GM21360 (cell line): ENCODE results near the gene SERINC1.

ENCODE experiments used
- ATAC-seq: cut with Tn5 transposase; IDR thresholded peaks from one replicate; pipeline ENCODE4 v1.9.1; 2021; ENCODE audit warnings: mild to moderate bottlenecking, moderate library complexity; ENCODE audit not compliant: unreplicated experiment

Gene SERINC1

GRCh38 chr6:122438975-122439374, 32.6 kb downstream of the SERINC1 start:
- no peak for ATAC-seq

GRCh38 chr6:122432816-122433215, 38.8 kb downstream of the SERINC1 start:
- ATAC-seq: peak; percentile 89

- no peak for ATAC-seq
Measured at GRCh38 chr6:122431780-122432179, 39.8 kb downstream of the SERINC1 start.

- ATAC-seq: no peak
Measured at GRCh38 chr6:122429323-122429722, 42.3 kb downstream of the SERINC1 start.

GRCh38 chr6:122428781-122429180, 42.8 kb downstream of the SERINC1 start:
- no peak for ATAC-seq

GRCh38 chr6:122426597-122426996, 45.0 kb downstream of the SERINC1 start:
- ATAC-seq: no peak

GRCh38 chr6:122423734-122424133, 47.9 kb downstream of the SERINC1 start:
- ATAC-seq: no peak

GRCh38 chr6:122422614-122423267, 48.9 kb downstream of the SERINC1 start:
- ATAC-seq: peak; percentile 94

GRCh38 chr6:122422003-122422402, 49.6 kb downstream of the SERINC1 start:
- ATAC-seq: no peak

GRCh38 chr6:122416825-122417224, 54.8 kb downstream of the SERINC1 start:
- ATAC-seq: no peak

- no peak for ATAC-seq
Measured at GRCh38 chr6:122412001-122412400, 59.6 kb downstream of the SERINC1 start.

GRCh38 chr6:122408702-122409458, 62.7 kb downstream of the SERINC1 start:
- ATAC-seq: no peak

GRCh38 chr6:122408240-122408639, 63.4 kb downstream of the SERINC1 start:
- no peak for ATAC-seq

- ATAC-seq: no peak
Measured at GRCh38 chr6:122407712-122408111, 63.9 kb downstream of the SERINC1 start.

- no peak for ATAC-seq
Measured at GRCh38 chr6:122406187-122406586, 65.4 kb downstream of the SERINC1 start.

- no peak for ATAC-seq
Measured at GRCh38 chr6:122405417-122405816, 66.2 kb downstream of the SERINC1 start.

- no peak for ATAC-seq
Measured at GRCh38 chr6:122404444-122404843, 67.2 kb downstream of the SERINC1 start.

- no peak for ATAC-seq
Measured at GRCh38 chr6:122401104-122401503, 70.5 kb downstream of the SERINC1 start.

GRCh38 chr6:122400462-122401089, 71.0 kb downstream of the SERINC1 start:
- ATAC-seq: no peak

- ATAC-seq: peak; percentile 9
Measured at GRCh38 chr6:122400121-122400450, 71.5 kb downstream of the SERINC1 start.

GRCh38 chr6:122399348-122400120, 72.1 kb downstream of the SERINC1 start, which contains the start of gene HSF2:
HSF2 (plus strand) TSS chr6:122399652; CDS start chr6:122399738, 86 bp downstream.
- peak; percentile 99 for ATAC-seq
